ENCODE results near the gene FRMD4A. TPM values are rescaled to one million over a fixed set of nuclear protein-coding genes. Genes with fewer than 3 reads are reported as not detected.

The FRMD4A gene
- total RNA-seq, 1 donor from 2014 or later: 236 TPM

DNA sequence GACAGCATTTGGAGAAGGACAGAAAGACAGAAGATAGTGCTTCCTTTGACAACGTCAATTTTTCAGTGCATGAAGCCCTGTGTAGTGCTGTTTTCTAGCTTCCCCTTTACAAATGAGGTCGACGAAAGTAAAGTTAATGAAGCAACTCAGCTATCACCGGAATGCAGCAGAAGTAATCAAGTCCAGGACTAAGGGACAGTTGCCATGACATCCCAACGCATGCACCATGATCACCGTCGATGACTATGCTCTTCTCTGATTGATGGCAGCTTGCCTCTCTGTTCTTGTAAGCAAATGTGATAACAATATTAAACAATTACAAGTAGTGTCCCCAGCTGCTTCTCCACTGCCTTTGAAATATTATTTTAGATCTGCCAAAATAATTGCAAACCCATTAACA is 205.8 kb downstream of the FRMD4A start:
- no peak for DNase-seq (ENCODE audit: extremely low spot score, unreplicated experiment)
- Mint-ChIP-seq H3K27me3 (ENCODE audit: unreplicated experiment) (no peaks in the 10 kb centered on the region), H3K4me1 (ENCODE audit: unreplicated experiment) (peaks cover 29% of the 10 kb centered on the region), H3K4me3 (ENCODE audit: unreplicated experiment) (no peak overlapping the region), H3K27ac (ENCODE audit: unreplicated experiment) (no peak overlapping the region), H3K9me3 (ENCODE audit: unreplicated experiment) (peaks cover 14% of the 10 kb centered on the region), H3K36me3 (ENCODE audit: unreplicated experiment) (peaks cover 32% of the 10 kb centered on the region)
- TF ChIP-seq, protein P1, sequence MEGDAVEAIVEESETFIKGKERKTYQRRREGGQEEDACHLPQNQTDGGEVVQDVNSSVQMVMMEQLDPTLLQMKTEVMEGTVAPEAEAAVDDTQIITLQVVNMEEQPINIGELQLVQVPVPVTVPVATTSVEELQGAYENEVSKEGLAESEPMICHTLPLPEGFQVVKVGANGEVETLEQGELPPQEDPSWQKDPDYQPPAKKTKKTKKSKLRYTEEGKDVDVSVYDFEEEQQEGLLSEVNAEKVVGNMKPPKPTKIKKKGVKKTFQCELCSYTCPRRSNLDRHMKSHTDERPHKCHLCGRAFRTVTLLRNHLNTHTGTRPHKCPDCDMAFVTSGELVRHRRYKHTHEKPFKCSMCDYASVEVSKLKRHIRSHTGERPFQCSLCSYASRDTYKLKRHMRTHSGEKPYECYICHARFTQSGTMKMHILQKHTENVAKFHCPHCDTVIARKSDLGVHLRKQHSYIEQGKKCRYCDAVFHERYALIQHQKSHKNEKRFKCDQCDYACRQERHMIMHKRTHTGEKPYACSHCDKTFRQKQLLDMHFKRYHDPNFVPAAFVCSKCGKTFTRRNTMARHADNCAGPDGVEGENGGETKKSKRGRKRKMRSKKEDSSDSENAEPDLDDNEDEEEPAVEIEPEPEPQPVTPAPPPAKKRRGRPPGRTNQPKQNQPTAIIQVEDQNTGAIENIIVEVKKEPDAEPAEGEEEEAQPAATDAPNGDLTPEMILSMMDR (IDR thresholded peaks at IDR 0.05): no peak

DNA sequence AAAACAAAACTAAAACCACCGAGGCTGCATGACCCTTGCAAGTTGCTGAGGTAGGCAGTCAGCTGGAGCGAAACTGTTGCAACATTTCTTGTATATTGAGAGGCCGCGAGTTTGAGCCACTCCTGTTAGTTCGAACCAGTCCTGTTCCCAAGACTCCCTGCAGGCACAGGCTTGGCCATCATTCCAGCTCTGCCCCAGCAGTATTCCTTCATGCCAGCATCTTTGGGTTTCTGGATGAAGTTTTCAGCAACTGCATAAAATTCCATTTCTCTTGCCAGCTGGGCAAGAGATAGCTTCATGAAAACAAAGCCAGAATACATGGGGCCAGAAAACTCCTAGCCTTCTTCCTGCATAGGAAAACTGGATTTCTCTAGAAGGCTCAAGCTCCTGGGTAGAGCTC is 207.6 kb downstream of the FRMD4A start:
- TF ChIP-seq, protein P1 (IDR thresholded peaks at IDR 0.05): no peak
- peaks cover 27% of the 10 kb centered on the region for H3K4me1 Mint-ChIP-seq (ENCODE audit: unreplicated experiment)
- no peak overlapping the region for H3K4me3 Mint-ChIP-seq (ENCODE audit: unreplicated experiment)
- DNase-seq (ENCODE audit: extremely low spot score, unreplicated experiment): no peak
- H3K9me3 Mint-ChIP-seq (ENCODE audit: unreplicated experiment): peaks cover 14% of the 10 kb centered on the region
- no peak overlapping the region for H3K27ac Mint-ChIP-seq (ENCODE audit: unreplicated experiment)
- H3K27me3 Mint-ChIP-seq (ENCODE audit: unreplicated experiment): no peaks in the 10 kb centered on the region
- H3K36me3 Mint-ChIP-seq (ENCODE audit: unreplicated experiment): peaks cover 39% of the 10 kb centered on the region

DNA sequence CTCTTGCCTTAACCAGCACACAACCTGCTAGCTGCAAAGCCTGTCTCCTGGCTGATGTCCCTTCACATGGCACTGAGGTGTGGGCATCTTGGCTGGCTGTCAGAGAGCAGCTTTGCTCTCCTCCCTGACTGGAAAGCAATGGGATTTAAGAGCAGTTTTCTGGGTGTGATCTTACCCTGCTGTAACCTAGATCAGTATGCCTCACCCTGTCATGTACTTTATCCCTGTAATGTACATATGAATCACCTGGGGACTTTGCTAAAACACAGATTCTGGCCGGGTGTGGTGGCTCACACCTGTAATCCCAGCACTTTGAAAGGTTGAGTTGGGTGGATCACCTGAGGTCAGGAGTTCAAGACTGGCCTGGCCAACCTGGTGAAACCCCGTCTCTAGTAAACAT is 209.9 kb downstream of the FRMD4A start:
- Mint-ChIP-seq H3K4me3 (ENCODE audit: unreplicated experiment) (no peak overlapping the region), H3K9me3 (ENCODE audit: unreplicated experiment) (peaks cover 4% of the 10 kb centered on the region), H3K27ac (ENCODE audit: unreplicated experiment) (no peak overlapping the region), H3K4me1 (ENCODE audit: unreplicated experiment) (peaks cover 12% of the 10 kb centered on the region), H3K27me3 (ENCODE audit: unreplicated experiment) (no peaks in the 10 kb centered on the region), H3K36me3 (ENCODE audit: unreplicated experiment) (peaks cover 34% of the 10 kb centered on the region)
- no peak for DNase-seq (ENCODE audit: extremely low spot score, unreplicated experiment)
- TF ChIP-seq, protein P1 (IDR thresholded peaks at IDR 0.05): no peak

DNA sequence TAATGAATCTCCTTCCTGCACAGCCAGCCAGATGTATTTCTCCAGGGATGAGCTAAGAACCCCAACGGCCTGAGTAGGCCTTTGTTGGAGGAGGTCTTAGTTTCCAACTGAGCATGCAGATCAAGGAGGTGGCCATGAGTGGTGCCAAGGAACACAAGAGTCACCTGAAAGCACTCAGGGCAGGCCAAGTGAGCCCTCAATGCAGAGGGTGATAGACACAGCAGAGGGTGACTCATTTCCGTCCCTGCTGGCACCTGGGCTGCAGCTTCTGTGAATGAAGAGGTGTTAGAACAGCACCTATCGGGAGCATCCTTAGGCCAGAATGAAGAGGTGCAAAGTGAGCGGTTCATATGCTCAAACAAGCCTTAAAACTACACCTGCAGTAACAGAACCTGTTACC is 211.8 kb downstream of the FRMD4A start:
- no peak for DNase-seq (ENCODE audit: extremely low spot score, unreplicated experiment)
- H3K27ac Mint-ChIP-seq (ENCODE audit: unreplicated experiment): no peak overlapping the region
- peaks cover 1% of the 10 kb centered on the region for H3K4me1 Mint-ChIP-seq (ENCODE audit: unreplicated experiment)
- peaks cover 40% of the 10 kb centered on the region for H3K36me3 Mint-ChIP-seq (ENCODE audit: unreplicated experiment)
- no peaks in the 10 kb centered on the region for H3K27me3 Mint-ChIP-seq (ENCODE audit: unreplicated experiment)
- TF ChIP-seq, protein P1 (IDR thresholded peaks at IDR 0.05): no peak
- no peaks in the 10 kb centered on the region for H3K9me3 Mint-ChIP-seq (ENCODE audit: unreplicated experiment)
- H3K4me3 Mint-ChIP-seq (ENCODE audit: unreplicated experiment): no peak overlapping the region

DNA sequence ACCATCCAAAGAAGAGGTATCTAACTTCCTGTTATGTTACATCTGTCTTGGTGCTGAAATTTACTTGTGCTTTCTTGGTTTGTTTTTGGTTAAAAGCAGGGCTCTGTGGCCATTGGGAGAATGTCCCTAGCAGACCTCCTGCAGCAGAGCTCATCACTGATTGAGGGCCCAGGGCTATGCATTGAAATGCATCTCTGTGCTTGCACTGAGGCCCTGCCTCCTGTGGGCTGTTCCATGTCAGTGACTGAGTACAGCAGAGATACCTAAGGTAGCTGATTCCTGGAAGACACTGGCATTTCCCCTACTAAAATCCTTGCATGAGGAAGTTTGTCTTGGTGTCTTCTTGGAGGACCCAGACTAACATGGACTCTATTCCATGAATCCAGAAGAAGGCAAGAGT is 213.9 kb downstream of the FRMD4A start:
- no peaks in the 10 kb centered on the region for H3K27me3 Mint-ChIP-seq (ENCODE audit: unreplicated experiment)
- peaks cover 43% of the 10 kb centered on the region for H3K36me3 Mint-ChIP-seq (ENCODE audit: unreplicated experiment)
- DNase-seq (ENCODE audit: extremely low spot score, unreplicated experiment): no peak
- no peaks in the 10 kb centered on the region for H3K9me3 Mint-ChIP-seq (ENCODE audit: unreplicated experiment)
- H3K4me1 Mint-ChIP-seq (ENCODE audit: unreplicated experiment): peaks cover 3% of the 10 kb centered on the region
- no peak overlapping the region for H3K4me3 Mint-ChIP-seq (ENCODE audit: unreplicated experiment)
- TF ChIP-seq, protein P1 (IDR thresholded peaks at IDR 0.05): no peak
- no peak overlapping the region for H3K27ac Mint-ChIP-seq (ENCODE audit: unreplicated experiment)

Data from osteocyte (in vitro differentiated cells).